AG04450 (cell line): Measurements from ENCODE around the gene CLCA4. TPM values are rescaled to one million over a fixed set of nuclear protein-coding genes. Genes with fewer than 3 reads are reported as not detected.
"Not testable (repeated sequence)": the region's sequence is repeated elsewhere in the genome, so short reads cannot be mapped to it uniquely, and the experiment has no call there.

Experiments
- CTCF ChIA-PET: fragments of 300-600, 350-600 bp; formaldehyde crosslinking; extraction: SDS; loops from one replicate; lab custom pipeline; 2022; ENCODE audit warnings: antibody characterized with exemption, inconsistent platforms; lab: Charles Lee
- POLR2A ChIA-PET: fragments of 350-600 bp; formaldehyde crosslinking; extraction: SDS; loops from one replicate; lab custom pipeline; 2021; ENCODE audit warnings: antibody characterized with exemption, inconsistent platforms; lab: Yijun Ruan, JAX
- DNase-seq: peaks from one replicate; pipeline ENCODE4 v3.0.0-alpha.2; 2011; ENCODE audit warnings: low read depth, low spot score
- H3K27ac ChIP-seq: one replicate; pipeline ENCODE4 v1.5.1; 2012; ENCODE audit warnings: low read depth, low read length, control low read depth
- H3K27me3 ChIP-seq: one replicate; pipeline ENCODE4 v1.6.0; 2012; ENCODE audit warnings: low read length; ENCODE audit not compliant: control insufficient read depth, insufficient read depth
- H3K4me3 ChIP-seq: 2 replicates; pipeline ENCODE4 v1.5.1; 2011; ENCODE audit warnings: mild to moderate bottlenecking, low read depth, low read length, control low read depth
- H3K9me3 ChIP-seq: 2 replicates; pipeline ENCODE4 v1.5.1; 2012; ENCODE audit warnings: low read length; ENCODE audit not compliant: control insufficient read depth, insufficient read depth
- polyA minus RNA-seq: library from RNA; depleted of rRNA, polyadenylated mRNA; stranded (reverse); fragments of >200 nt; gene quantifications from 2 replicates; pipeline ENCODE4 v1.2.3, GENCODE V29; 2011; rRNA and poly(A)+ RNA removed
- polyA plus RNA-seq: library from polyadenylated mRNA; depleted of rRNA; stranded (reverse); fragments of >200 nt; gene quantifications from 2 replicates; pipeline ENCODE4 v1.2.3, GENCODE V29; 2011; rRNA removed
- TF ChIP-seq, protein P1 (sequence below): IDR thresholded peaks from 2 replicates; pipeline ENCODE4 v1.5.1; 2011; ENCODE audit warnings: low read depth, low read length, control low read depth, inconsistent platforms

The CLCA4 gene, protein sequence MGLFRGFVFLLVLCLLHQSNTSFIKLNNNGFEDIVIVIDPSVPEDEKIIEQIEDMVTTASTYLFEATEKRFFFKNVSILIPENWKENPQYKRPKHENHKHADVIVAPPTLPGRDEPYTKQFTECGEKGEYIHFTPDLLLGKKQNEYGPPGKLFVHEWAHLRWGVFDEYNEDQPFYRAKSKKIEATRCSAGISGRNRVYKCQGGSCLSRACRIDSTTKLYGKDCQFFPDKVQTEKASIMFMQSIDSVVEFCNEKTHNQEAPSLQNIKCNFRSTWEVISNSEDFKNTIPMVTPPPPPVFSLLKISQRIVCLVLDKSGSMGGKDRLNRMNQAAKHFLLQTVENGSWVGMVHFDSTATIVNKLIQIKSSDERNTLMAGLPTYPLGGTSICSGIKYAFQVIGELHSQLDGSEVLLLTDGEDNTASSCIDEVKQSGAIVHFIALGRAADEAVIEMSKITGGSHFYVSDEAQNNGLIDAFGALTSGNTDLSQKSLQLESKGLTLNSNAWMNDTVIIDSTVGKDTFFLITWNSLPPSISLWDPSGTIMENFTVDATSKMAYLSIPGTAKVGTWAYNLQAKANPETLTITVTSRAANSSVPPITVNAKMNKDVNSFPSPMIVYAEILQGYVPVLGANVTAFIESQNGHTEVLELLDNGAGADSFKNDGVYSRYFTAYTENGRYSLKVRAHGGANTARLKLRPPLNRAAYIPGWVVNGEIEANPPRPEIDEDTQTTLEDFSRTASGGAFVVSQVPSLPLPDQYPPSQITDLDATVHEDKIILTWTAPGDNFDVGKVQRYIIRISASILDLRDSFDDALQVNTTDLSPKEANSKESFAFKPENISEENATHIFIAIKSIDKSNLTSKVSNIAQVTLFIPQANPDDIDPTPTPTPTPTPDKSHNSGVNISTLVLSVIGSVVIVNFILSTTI
- polyA plus RNA-seq (not detected in 2 replicates), polyA minus RNA-seq (not detected in 2 replicates)

DNA sequence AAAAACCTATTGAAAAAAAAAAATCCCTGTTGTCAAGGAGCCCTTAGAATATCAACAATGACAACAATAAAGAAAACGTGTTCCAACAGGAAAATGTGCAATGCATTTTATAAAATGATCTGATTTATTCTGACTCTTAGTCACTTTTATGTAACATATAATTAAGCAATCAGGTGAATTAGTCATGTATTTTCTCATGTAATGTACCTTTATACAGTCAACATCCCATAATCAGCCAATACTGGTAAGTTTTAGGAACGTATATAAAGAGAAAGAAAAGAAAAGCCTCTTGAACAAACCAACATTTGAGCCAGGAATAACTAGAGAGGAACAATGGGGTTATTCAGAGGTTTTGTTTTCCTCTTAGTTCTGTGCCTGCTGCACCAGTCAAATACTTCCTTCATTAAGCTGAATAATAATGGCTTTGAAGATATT lies at the start of gene CLCA4:
Gene CLCA4, plus strand, starts transcription at position 292 of the 435 bp plus-strand sequence. Its CDS starts 42 bp downstream, at position 334.
- no peak for DNase-seq
- Histone ChIP-seq H3K27me3 (no peaks in the 10 kb centered on the region), H3K4me3 (no peak within 1 kb of the TSS), H3K9me3 (no peaks in the 10 kb centered on the region), H3K27ac (no peak within 1 kb of the TSS)
- ChIA-PET POLR2A (no interaction called here), CTCF (no interaction called here)
- TF ChIP-seq, protein P1, sequence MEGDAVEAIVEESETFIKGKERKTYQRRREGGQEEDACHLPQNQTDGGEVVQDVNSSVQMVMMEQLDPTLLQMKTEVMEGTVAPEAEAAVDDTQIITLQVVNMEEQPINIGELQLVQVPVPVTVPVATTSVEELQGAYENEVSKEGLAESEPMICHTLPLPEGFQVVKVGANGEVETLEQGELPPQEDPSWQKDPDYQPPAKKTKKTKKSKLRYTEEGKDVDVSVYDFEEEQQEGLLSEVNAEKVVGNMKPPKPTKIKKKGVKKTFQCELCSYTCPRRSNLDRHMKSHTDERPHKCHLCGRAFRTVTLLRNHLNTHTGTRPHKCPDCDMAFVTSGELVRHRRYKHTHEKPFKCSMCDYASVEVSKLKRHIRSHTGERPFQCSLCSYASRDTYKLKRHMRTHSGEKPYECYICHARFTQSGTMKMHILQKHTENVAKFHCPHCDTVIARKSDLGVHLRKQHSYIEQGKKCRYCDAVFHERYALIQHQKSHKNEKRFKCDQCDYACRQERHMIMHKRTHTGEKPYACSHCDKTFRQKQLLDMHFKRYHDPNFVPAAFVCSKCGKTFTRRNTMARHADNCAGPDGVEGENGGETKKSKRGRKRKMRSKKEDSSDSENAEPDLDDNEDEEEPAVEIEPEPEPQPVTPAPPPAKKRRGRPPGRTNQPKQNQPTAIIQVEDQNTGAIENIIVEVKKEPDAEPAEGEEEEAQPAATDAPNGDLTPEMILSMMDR, result no peak

DNA sequence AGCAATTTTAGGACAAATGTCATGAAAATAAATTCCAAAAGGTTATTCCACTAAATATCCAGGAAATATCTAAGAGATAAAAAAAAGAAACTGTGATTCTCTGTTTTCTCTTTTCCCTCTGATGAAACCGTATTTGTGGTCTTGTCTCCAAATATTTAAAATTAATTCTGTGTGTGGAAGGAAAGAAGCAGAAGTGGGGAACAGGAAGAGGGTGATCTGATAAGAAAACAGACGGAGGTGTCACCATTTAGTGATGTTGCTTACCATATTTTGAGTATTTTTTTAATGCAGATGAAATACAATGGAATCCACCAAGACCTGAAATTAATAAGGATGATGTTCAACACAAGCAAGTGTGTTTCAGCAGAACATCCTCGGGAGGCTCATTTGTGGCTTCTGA lies 48.6 kb upstream of the CLCA4 start:
- ChIA-PET CTCF (interaction anchor here (1.0 to 1.8 kb wide), 5 partner anchors 8 to 113 kb away, joined by 3 to 7 read pairs (median 4); no protein-coding TSS in a partner anchor), POLR2A (no interaction called here)
- no peak for DNase-seq
- H3K27ac ChIP-seq, result no peak overlapping the region
- H3K9me3 ChIP-seq, result no peaks in the 10 kb centered on the region
- H3K4me3 ChIP-seq, result no peak overlapping the region
- H3K27me3 ChIP-seq, result peaks cover 11% of the 10 kb centered on the region
- TF ChIP-seq, protein P1, result no peak

DNA sequence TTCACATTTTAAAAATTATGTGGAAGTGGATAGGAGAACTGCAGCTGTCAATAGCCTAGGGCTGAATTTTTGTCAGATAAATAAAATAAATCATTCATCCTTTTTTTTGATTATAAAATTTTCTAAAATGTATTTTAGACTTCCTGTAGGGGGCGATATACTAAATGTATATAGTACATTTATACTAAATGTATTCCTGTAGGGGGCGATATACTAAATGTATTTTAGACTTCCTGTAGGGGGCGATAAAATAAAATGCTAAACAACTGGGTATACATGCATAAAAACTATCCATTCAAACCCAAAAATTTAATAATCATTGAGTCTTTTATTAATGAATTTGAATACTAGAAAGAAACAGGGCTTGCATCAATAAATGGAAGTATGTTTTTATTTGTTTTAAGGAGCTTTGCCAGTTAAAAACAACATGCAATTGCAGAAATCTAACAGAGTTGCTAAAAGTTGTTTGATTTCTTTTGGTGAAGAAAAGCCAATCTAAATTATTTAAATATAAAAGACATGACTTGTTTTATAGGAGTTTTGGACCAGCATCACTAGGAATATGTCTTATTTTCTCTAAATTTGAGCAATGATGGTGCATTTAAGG lies 46.8 kb upstream of the CLCA4 start:
- no peak overlapping the region for H3K27ac ChIP-seq
- no peak overlapping the region for H3K4me3 ChIP-seq
- CTCF ChIA-PET, result interaction anchor here (0.6 to 4.0 kb wide), 17 partner anchors 9 to 584 kb away, joined by 3 to 23 read pairs (median 4); no protein-coding TSS in a partner anchor
- DNase-seq, result no peak
- TF ChIP-seq, protein P1, result peak; percentile 67
- POLR2A ChIA-PET, result no interaction called here
- H3K27me3 ChIP-seq, result peaks cover 7% of the 10 kb centered on the region
- H3K9me3 ChIP-seq, result no peaks in the 10 kb centered on the region

DNA sequence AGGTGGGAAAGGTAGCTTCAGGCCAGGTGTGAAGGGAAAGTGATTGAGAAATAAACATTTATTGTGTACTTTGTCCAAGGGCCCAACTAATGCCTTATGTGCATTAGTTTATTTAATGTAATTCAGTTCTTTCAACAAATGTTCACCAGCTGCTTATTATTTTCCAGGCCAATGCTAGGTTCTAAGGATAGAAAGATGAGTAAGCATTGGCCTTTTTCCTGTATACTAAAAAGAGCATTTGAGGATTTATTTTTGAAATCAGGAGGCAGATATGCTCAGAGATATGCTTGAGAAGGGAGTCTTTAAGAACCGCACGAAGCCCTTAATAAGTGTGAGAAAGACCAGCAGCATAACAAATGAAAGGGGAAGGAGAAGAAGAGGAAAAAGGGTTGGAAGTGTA lies 46.2 kb upstream of the CLCA4 start:
- Histone ChIP-seq H3K9me3 (no peaks in the 10 kb centered on the region), H3K27me3 (peaks cover 14% of the 10 kb centered on the region), H3K4me3 (no peak overlapping the region), H3K27ac (no peak overlapping the region)
- ChIA-PET POLR2A (no interaction called here), CTCF (interaction anchor here (0.6 to 4.0 kb wide), 11 partner anchors 10 to 584 kb away, joined by 3 to 23 read pairs (median 4); no protein-coding TSS in a partner anchor)
- DNase-seq, result no peak
- TF ChIP-seq, protein P1, result no peak

DNA sequence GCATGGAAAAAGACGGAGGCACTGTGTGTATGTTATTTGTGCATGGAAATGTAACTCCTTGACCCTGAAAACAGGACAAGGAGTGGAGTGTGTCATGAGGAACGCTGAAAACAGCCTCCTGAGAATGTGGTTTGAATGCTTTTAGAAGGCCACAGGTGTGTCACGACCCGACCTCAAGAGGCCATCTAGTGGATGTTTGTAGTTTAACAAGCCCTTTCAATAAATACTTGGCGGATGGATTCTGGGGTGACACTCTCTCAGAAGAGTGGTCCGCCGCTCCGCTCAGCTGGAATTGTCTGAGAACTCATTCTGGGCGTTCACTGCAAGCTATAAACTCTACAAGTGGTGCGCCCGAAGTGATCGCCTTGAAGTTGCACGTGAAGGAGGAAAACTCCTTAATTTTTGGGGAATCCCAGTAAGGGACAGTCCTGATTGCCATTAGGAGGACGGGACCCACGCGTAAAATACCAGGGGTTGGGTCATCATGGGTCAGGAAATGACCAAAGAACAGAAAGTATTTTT lies 44.7 kb upstream of the CLCA4 start:
- POLR2A ChIA-PET, DNase-seq, H3K27ac ChIP-seq, H3K4me3 ChIP-seq, H3K9me3 ChIP-seq: not testable (repeated sequence)
- CTCF ChIA-PET, result interaction anchor here (0.6 to 4.0 kb wide), 5 partner anchors 14 to 122 kb away, joined by 3 to 23 read pairs (median 4); no protein-coding TSS in a partner anchor
- H3K27me3 ChIP-seq, result peaks cover 12% of the 10 kb centered on the region
